ENCODE measurements around the gene KLF4.

The KLF4 gene

GRCh38 chr9:107447081-107447480, 42.5 kb downstream of the KLF4 start:
- no peak for DNase-seq

GRCh38 chr9:107446491-107446890, 43.1 kb downstream of the KLF4 start:
- no peak for DNase-seq

- no peak for DNase-seq
Observed at GRCh38 chr9:107443786-107444185, 45.8 kb downstream of the KLF4 start.

GRCh38 chr9:107439991-107440456, 49.5 kb downstream of the KLF4 start:
- DNase-seq, result no peak

GRCh38 chr9:107438211-107439031, 51.1 kb downstream of the KLF4 start:
- DNase-seq, result no peak

- DNase-seq, result no peak
Observed at GRCh38 chr9:107437716-107438115, 51.9 kb downstream of the KLF4 start.

GRCh38 chr9:107435415-107435814, 54.2 kb downstream of the KLF4 start:
- no peak for DNase-seq

Measured in NCI-H510A treated with DMSO at 0.1 percent for 48 hours (cell line).